HCT116 (cell line): ENCODE results near the gene FAM78B. TPM values are rescaled to one million over a fixed set of nuclear protein-coding genes. Genes with fewer than 3 reads are reported as not detected.

Experiments used
- ATAC-seq: fragments of 200-7000 bp; cut with Tn5 transposase; 2 replicates; pipeline ENCODE4 v1.9.1; 2020; ENCODE audit warnings: mild to moderate bottlenecking, moderate library complexity
- BruUV-seq: library from RNA; stranded (reverse); fragments of 400-500 nt; replicated peaks from 2 replicates; lab custom pipeline; 2021; lab: Mats Ljungman, UMichigan
- CTCF ChIA-PET: fragments of 300-600 bp; sonication (Branson Sonifier 250); formaldehyde crosslinking; loops from one replicate; lab custom pipeline; 2021; ENCODE audit warnings: antibody characterized with exemption; lab: Charles Lee
- POLR2A ChIA-PET: fragments of 300-600, 350-600 bp; sonication (Branson Sonifier 250); formaldehyde crosslinking; loops from one replicate; lab custom pipeline; 2021; ENCODE audit warnings: antibody characterized with exemption; lab: Charles Lee
- RAD21 ChIA-PET, 2 experiments: fragments of 300-600 bp; sonication (Branson Sonifier 250); formaldehyde crosslinking; loops; one replicate each; lab custom pipeline; 2023; ENCODE audit warnings: low total read pairs in 2 of 2; ENCODE audit not compliant: uncharacterized antibody in 2 of 2, unreplicated experiment in 2 of 2, low non-redundant PET in 1 of 2; lab: Charles Lee
- DNase-seq: peaks from one replicate; pipeline ENCODE4 v3.0.0-alpha.2; 2010; ENCODE audit warnings: low read depth, low spot score
- H2AFZ ChIP-seq: fragments of 200-600 bp; shearing (Covaris generic), sonication (generic); 2 replicates; pipeline ENCODE4 v1.6.1; 2017; ENCODE audit warnings: low read depth, mixed run types, mixed read lengths, antibody characterized with exemption, low read length; ENCODE audit not compliant: poor library complexity, severe bottlenecking
- H3K27ac ChIP-seq: 2 replicates; pipeline ENCODE4 v1.5.1; 2012; ENCODE audit warnings: low read depth, low read length
- H3K27me3 ChIP-seq: fragments of 200-600 bp; sonication (generic); 2 replicates; pipeline ENCODE4 v1.6.1; 2016; ENCODE audit warnings: mixed run types, low read length, mixed read lengths; ENCODE audit not compliant: insufficient read depth
- H3K36me3 ChIP-seq, 2 experiments: fragments of 200-500 bp in 1 of 2; fragments of 200-600 bp in 1 of 2; sonication (Bioruptor generic) in 1 of 2; sonication (generic) in 1 of 2; 2 replicates each; pipeline versions ENCODE4 v1.5.1 to v1.6.1; 2014 to 2016; ENCODE audit warnings: low read length in 2 of 2, inconsistent platforms in 1 of 2, mixed read lengths in 1 of 2, mixed run types in 1 of 2; ENCODE audit not compliant: insufficient read depth in 2 of 2, control insufficient read depth in 1 of 2
- H3K4me1 ChIP-seq, 2 experiments: fragments of 200-600 bp in 1 of 2; sonication (generic) in 1 of 2; 2 replicates each; pipeline versions ENCODE4 v1.5.1 to v1.6.1; 2012 to 2017; ENCODE audit warnings: low read length in 2 of 2, inconsistent platforms in 1 of 2, mild to moderate bottlenecking in 1 of 2, mixed read lengths in 1 of 2, mixed run types in 1 of 2, moderate library complexity in 1 of 2; ENCODE audit not compliant: insufficient read depth in 2 of 2, control insufficient read depth in 1 of 2
- H3K4me2 ChIP-seq: fragments of 200-600 bp; sonication (generic); 2 replicates; pipeline ENCODE4 v1.6.1; 2017; ENCODE audit warnings: mixed run types, low read length, mixed read lengths
- H3K4me3 ChIP-seq, 2 experiments: fragments of 200-600 bp in 1 of 2; sonication (generic) in 1 of 2; replicated peaks in 1 of 2; 2 replicates each; pipeline ENCODE4 v1.5.1; 2011 to 2016; ENCODE audit warnings: low read length in 2 of 2, control low read depth in 1 of 2, low read depth in 1 of 2, mild to moderate bottlenecking in 1 of 2, mixed read lengths in 1 of 2, mixed run types in 1 of 2
- H3K79me2 ChIP-seq: fragments of 200-600 bp; sonication (generic); 2 replicates; pipeline ENCODE4 v1.6.1; 2017; ENCODE audit warnings: mild to moderate bottlenecking, mixed run types, low read length, moderate library complexity, mixed read lengths; ENCODE audit not compliant: insufficient read depth
- H3K9ac ChIP-seq: fragments of 200-600 bp; sonication (generic); 2 replicates; pipeline ENCODE4 v1.6.1; 2016; ENCODE audit warnings: low read length, mixed read lengths
- H3K9me2 ChIP-seq: fragments of 200-600 bp; sonication (generic), shearing (Covaris generic); 2 replicates; pipeline ENCODE4 v1.6.1; 2017; ENCODE audit warnings: mixed run types, mild to moderate bottlenecking, moderate library complexity; ENCODE audit not compliant: insufficient read depth
- H3K9me3 ChIP-seq, 2 experiments: fragments of 200-500 bp in 1 of 2; fragments of 200-600 bp in 1 of 2; sonication (Bioruptor generic) in 1 of 2; sonication (generic) in 1 of 2; 2 replicates each; pipeline ENCODE4 v1.6.1; 2014 to 2017; ENCODE audit warnings: low read length in 2 of 2, mixed read lengths in 2 of 2, inconsistent platforms in 1 of 2, low read depth in 1 of 2, mild to moderate bottlenecking in 1 of 2, mixed run types in 1 of 2, moderate library complexity in 1 of 2; ENCODE audit not compliant: control insufficient read depth in 1 of 2, insufficient read depth in 1 of 2
- H4K20me1 ChIP-seq: fragments of 200-600 bp; sonication (generic), shearing (Covaris generic); 2 replicates; pipeline ENCODE4 v1.6.1; 2017; ENCODE audit warnings: mixed run types, mild to moderate bottlenecking, moderate library complexity; ENCODE audit not compliant: insufficient read depth
- EGR1 ChIP-seq: IDR thresholded peaks from 2 replicates; pipeline ENCODE4 v1.6.1; 2012; ENCODE audit warnings: low read depth
- EZH2phosphoT487 ChIP-seq: fragments of 200-600 bp; IDR thresholded peaks from 2 replicates; pipeline ENCODE4 v1.6.1; 2018; ENCODE audit warnings: antibody characterized with exemption, borderline replicate concordance
- POLR2A ChIP-seq: IDR thresholded peaks from 2 replicates; pipeline ENCODE4 v1.7.0; 2011; ENCODE audit warnings: borderline replicate concordance; ENCODE audit not compliant: insufficient read depth, insufficient read length; ENCODE audit errors: extremely low read depth
- RAD21 ChIP-seq: IDR thresholded peaks from 2 replicates; pipeline ENCODE4 v1.6.1; 2012; ENCODE audit warnings: low read depth, mild to moderate bottlenecking
- intact Hi-C: fragments of 100-400 bp; cut with micrococcal nuclease; formaldehyde crosslinking; loops from 2 replicates; pipeline ENCODE4 v1.10.0; 2022
- total RNA-seq: library from RNA; stranded (reverse); gene quantifications from one replicate; pipeline ENCODE4 v1.2.1, GENCODE V29; 2021; ENCODE audit not compliant: unreplicated experiment
- TF ChIP-seq, protein P1 (sequence below): IDR thresholded peaks from 2 replicates; pipeline ENCODE4 v1.6.1; 2011; ENCODE audit warnings: mild to moderate bottlenecking, low read length, moderate library complexity; ENCODE audit not compliant: insufficient replicate concordance; ENCODE audit errors: extremely low read depth
- TF ChIP-seq, protein P2 (sequence below), 3 experiments: fragments of 200-600 bp in 1 of 3; sonication (generic) in 1 of 3; IDR thresholded peaks in 2 of 3; conservative IDR thresholded peaks in 1 of 3; 2 replicates each; pipeline ENCODE4 v1.5.1; 2012 to 2017; ENCODE audit warnings: low read depth in 2 of 3, low read length in 2 of 3, antibody characterized with exemption in 1 of 3, borderline replicate concordance in 1 of 3, control low read depth in 1 of 3, mild to moderate bottlenecking in 1 of 3, mixed read lengths in 1 of 3, mixed run types in 1 of 3, moderate library complexity in 1 of 3; ENCODE audit not compliant: insufficient read depth in 1 of 3

FAM78B gene
- total RNA-seq, 1 experiment from 2014 or later = 1.4 TPM

DNA sequence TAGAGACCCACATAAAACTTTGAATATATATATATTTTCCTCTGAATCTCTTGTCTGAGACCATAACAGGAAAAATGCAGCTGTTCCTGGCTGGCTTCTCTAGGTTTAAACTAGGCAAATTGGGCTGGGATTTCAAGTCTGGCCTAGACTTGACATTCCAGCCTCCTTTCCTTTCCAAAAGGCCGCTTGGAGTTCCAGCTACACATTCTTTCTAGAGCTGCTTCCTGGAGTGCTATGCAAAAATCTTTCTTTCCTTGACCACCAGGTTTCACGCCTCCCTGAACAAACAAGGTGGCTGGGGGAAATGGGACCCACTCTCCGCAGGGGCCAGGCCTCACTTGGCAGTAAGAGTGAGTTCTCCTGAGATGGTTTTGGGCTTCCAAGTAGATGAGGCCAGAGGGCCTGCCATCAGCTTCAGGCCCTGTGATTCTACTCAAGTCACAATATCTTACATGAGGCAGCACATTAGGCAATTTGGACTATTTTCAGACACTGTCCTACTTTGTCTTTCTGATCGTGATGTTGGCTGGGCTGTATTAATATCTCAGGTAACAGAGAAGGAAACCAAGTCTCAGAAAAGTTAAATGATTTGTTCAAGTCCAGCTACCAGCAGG, 102.4 kb downstream of the FAM78B start:
- Histone ChIP-seq H3K4me3 (no peak overlapping the region), H3K27me3 (peaks cover 9% of the 10 kb centered on the region), H3K9me2 (no peaks in the 10 kb centered on the region), H3K79me2 (no peaks in the 10 kb centered on the region), H3K36me3 (no peaks in the 10 kb centered on the region), H3K4me2 (no peak overlapping the region), H3K9ac (no peak overlapping the region), H3K4me1 (no peaks in the 10 kb centered on the region), H2AFZ (no peak overlapping the region), H3K27ac (no peak overlapping the region), H3K9me3 (no peaks in the 10 kb centered on the region), H4K20me1 (no peaks in the 10 kb centered on the region)
- no peak for DNase-seq
- BruUV-seq = no TSS peak
- RAD21 ChIA-PET = no interaction called here
- ATAC-seq = no peak
- POLR2A ChIA-PET = no interaction called here
- TF ChIP-seq, protein P1, sequence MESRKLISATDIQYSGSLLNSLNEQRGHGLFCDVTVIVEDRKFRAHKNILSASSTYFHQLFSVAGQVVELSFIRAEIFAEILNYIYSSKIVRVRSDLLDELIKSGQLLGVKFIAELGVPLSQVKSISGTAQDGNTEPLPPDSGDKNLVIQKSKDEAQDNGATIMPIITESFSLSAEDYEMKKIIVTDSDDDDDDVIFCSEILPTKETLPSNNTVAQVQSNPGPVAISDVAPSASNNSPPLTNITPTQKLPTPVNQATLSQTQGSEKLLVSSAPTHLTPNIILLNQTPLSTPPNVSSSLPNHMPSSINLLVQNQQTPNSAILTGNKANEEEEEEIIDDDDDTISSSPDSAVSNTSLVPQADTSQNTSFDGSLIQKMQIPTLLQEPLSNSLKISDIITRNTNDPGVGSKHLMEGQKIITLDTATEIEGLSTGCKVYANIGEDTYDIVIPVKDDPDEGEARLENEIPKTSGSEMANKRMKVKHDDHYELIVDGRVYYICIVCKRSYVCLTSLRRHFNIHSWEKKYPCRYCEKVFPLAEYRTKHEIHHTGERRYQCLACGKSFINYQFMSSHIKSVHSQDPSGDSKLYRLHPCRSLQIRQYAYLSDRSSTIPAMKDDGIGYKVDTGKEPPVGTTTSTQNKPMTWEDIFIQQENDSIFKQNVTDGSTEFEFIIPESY = no peak
- no peak for TF ChIP-seq RAD21
- TF ChIP-seq EZH2phosphoT487 = no peak
- TF ChIP-seq POLR2A = no peak
- no peak for TF ChIP-seq EGR1
- TF ChIP-seq, protein P2, sequence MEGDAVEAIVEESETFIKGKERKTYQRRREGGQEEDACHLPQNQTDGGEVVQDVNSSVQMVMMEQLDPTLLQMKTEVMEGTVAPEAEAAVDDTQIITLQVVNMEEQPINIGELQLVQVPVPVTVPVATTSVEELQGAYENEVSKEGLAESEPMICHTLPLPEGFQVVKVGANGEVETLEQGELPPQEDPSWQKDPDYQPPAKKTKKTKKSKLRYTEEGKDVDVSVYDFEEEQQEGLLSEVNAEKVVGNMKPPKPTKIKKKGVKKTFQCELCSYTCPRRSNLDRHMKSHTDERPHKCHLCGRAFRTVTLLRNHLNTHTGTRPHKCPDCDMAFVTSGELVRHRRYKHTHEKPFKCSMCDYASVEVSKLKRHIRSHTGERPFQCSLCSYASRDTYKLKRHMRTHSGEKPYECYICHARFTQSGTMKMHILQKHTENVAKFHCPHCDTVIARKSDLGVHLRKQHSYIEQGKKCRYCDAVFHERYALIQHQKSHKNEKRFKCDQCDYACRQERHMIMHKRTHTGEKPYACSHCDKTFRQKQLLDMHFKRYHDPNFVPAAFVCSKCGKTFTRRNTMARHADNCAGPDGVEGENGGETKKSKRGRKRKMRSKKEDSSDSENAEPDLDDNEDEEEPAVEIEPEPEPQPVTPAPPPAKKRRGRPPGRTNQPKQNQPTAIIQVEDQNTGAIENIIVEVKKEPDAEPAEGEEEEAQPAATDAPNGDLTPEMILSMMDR (IDR thresholded peaks at IDR 0.05 in 2 of 3, conservative IDR thresholded peaks at IDR 0.05 in 1 of 3; ENCODE audit: borderline replicate concordance in 1 of 3, insufficient read depth in 1 of 3, low read depth in 2 of 3, low read length in 2 of 3) = no peak
- intact Hi-C loops = no loop called here
- CTCF ChIA-PET = no interaction called here
